GM21528 (cell line): ENCODE data around the gene HOXC5.

Experiments
- ATAC-seq: cut with Tn5 transposase; IDR thresholded peaks from one replicate; pipeline ENCODE4 v1.9.1; 2021; ENCODE audit warnings: mild to moderate bottlenecking, moderate library complexity; ENCODE audit not compliant: unreplicated experiment, low FRiP score

The HOXC5 gene

GRCh38 chr12:53995378-53996239 lies 37.2 kb upstream of the HOXC5 start:
- no peak for ATAC-seq

- ATAC-seq: no peak
Observed at GRCh38 chr12:53996240-53997203, 36.3 kb upstream of the HOXC5 start.

- no peak for ATAC-seq
Observed at GRCh38 chr12:53997204-53998109, 35.4 kb upstream of the HOXC5 start.

- no peak for ATAC-seq
Observed at GRCh38 chr12:53998110-53998899, 34.5 kb upstream of the HOXC5 start.

GRCh38 chr12:53998900-53999236 lies 34.0 kb upstream of the HOXC5 start:
- no peak for ATAC-seq

- ATAC-seq: no peak
Observed at GRCh38 chr12:53999559-54000115, 33.2 kb upstream of the HOXC5 start.

GRCh38 chr12:54000116-54001114 lies 32.4 kb upstream of the HOXC5 start, which contains the start of gene HOXC9:
Gene HOXC9, plus strand, starts transcription at chr12:54000161. Its CDS starts 28 bp downstream, at chr12:54000189.
- no peak for ATAC-seq

GRCh38 chr12:54001283-54002187 lies 31.3 kb upstream of the HOXC5 start:
- no peak for ATAC-seq

GRCh38 chr12:54002278-54002914 lies 30.5 kb upstream of the HOXC5 start:
- no peak for ATAC-seq

GRCh38 chr12:54002915-54003389 lies 29.9 kb upstream of the HOXC5 start:
- no peak for ATAC-seq

GRCh38 chr12:54003625-54004024 lies 29.2 kb upstream of the HOXC5 start:
- no peak for ATAC-seq

GRCh38 chr12:54004063-54004840 lies 28.6 kb upstream of the HOXC5 start:
- no peak for ATAC-seq

GRCh38 chr12:54004841-54005530 lies 27.9 kb upstream of the HOXC5 start:
- no peak for ATAC-seq

GRCh38 chr12:54005531-54005852 lies 27.4 kb upstream of the HOXC5 start:
- no peak for ATAC-seq

GRCh38 chr12:54005853-54006558 lies 26.8 kb upstream of the HOXC5 start:
- ATAC-seq: peak; percentile 53
